IMR-90 (cell line): ENCODE measurements around the gene C1QTNF8. TPM values are rescaled to one million over a fixed set of nuclear protein-coding genes. Genes with fewer than 3 reads are reported as not detected.

ENCODE experiments used
- ATAC-seq: fragments of 200-7000 bp; cut with Tn5 transposase; 2 replicates; pipeline ENCODE4 v1.9.1; 2020; ENCODE audit warnings: low read depth, mild to moderate bottlenecking, moderate library complexity
- BruUV-seq: library from RNA; stranded (reverse); fragments of 400-500 nt; replicated peaks from 2 replicates; lab custom pipeline; 2021; lab: Mats Ljungman, UMichigan
- CTCF ChIA-PET: fragments of 300-600 bp; formaldehyde crosslinking; extraction: SDS; loops from one replicate; lab custom pipeline; 2021; ENCODE audit warnings: antibody characterized with exemption; lab: Yijun Ruan, JAX
- POLR2A ChIA-PET: fragments of 300-600 bp; sonication (Branson Sonifier 250); formaldehyde crosslinking; loops from one replicate; lab custom pipeline; 2022; ENCODE audit warnings: antibody characterized with exemption; ENCODE audit not compliant: unreplicated experiment; lab: Charles Lee
- DNase-seq: peaks from one replicate; pipeline ENCODE4 v3.0.0; 2013
- H2AFZ ChIP-seq: replicated peaks from 2 replicates; pipeline ENCODE3; 2013; ENCODE audit warnings: low read length, mild to moderate bottlenecking; ENCODE audit not compliant: poor library complexity
- H2AK5ac ChIP-seq: 2 replicates; pipeline ENCODE4 v1.6.1; 2013; ENCODE audit warnings: low read depth, low read length, inconsistent platforms
- H2AK9ac ChIP-seq: replicated peaks from 2 replicates; pipeline ENCODE3; 2013; ENCODE audit warnings: mild to moderate bottlenecking, low read depth, low read length, moderate library complexity; ENCODE audit not compliant: poor library complexity
- H2BK120ac ChIP-seq: 2 replicates; pipeline ENCODE4 v1.6.1; 2013; ENCODE audit warnings: low read depth, low read length, inconsistent platforms
- H2BK15ac ChIP-seq: 3 replicates; pipeline ENCODE4 v1.6.1; 2013; ENCODE audit warnings: low read depth, low read length, inconsistent platforms
- H2BK20ac ChIP-seq: 2 replicates; pipeline ENCODE4 v1.6.1; 2013; ENCODE audit warnings: low read depth, mild to moderate bottlenecking, inconsistent platforms, low read length, moderate library complexity
- H2BK5ac ChIP-seq: 2 replicates; pipeline ENCODE4 v1.6.1; 2013; ENCODE audit warnings: mild to moderate bottlenecking, low read depth, low read length, inconsistent platforms; ENCODE audit not compliant: poor library complexity, severe bottlenecking
- H3K14ac ChIP-seq: replicated peaks from 2 replicates; pipeline ENCODE4 v1.6.1; 2013; ENCODE audit warnings: low read depth, low read length, inconsistent platforms
- H3K18ac ChIP-seq: 2 replicates; pipeline ENCODE4 v1.6.1; 2013; ENCODE audit warnings: low read depth, low read length, control low read depth
- H3K23ac ChIP-seq: 2 replicates; pipeline ENCODE4 v1.6.1; 2013; ENCODE audit warnings: low read depth, low read length, inconsistent platforms
- H3K27ac ChIP-seq: 2 replicates; pipeline ENCODE4 v1.5.1; 2013; ENCODE audit warnings: mild to moderate bottlenecking, control low read depth, low read length; ENCODE audit not compliant: insufficient read depth
- H3K27me3 ChIP-seq: 2 replicates; pipeline ENCODE4 v1.6.1; 2013; ENCODE audit warnings: low read length; ENCODE audit not compliant: control insufficient read depth, insufficient read depth
- H3K36me3 ChIP-seq: 2 replicates; pipeline ENCODE4 v1.6.1; 2013; ENCODE audit warnings: low read length, mixed read lengths; ENCODE audit not compliant: control insufficient read depth, insufficient read depth
- H3K4ac ChIP-seq: 2 replicates; pipeline ENCODE4 v1.6.1; 2013; ENCODE audit warnings: low read depth, low read length, inconsistent platforms
- H3K4me1 ChIP-seq: 2 replicates; pipeline ENCODE4 v1.6.1; 2013; ENCODE audit warnings: low read length, mixed read lengths; ENCODE audit not compliant: control insufficient read depth, insufficient read depth
- H3K4me2 ChIP-seq: 2 replicates; pipeline ENCODE4 v1.6.1; 2013; ENCODE audit warnings: low read depth, mild to moderate bottlenecking, control low read depth, low read length, moderate library complexity
- H3K4me3 ChIP-seq: 2 replicates; pipeline ENCODE4 v1.5.1; 2013; ENCODE audit warnings: low read depth, mild to moderate bottlenecking, control low read depth, low read length, moderate library complexity; ENCODE audit not compliant: insufficient read depth
- H3K56ac ChIP-seq: 2 replicates; pipeline ENCODE4 v1.6.1; 2013; ENCODE audit warnings: low read length, inconsistent platforms; ENCODE audit not compliant: insufficient read depth; ENCODE audit errors: extremely low read depth
- H3K79me1 ChIP-seq, 2 experiments: 2 replicates each; pipeline ENCODE4 v1.6.1; 2013; ENCODE audit warnings: low read length in 2 of 2, inconsistent platforms in 1 of 2, low read depth in 1 of 2
- H3K9ac ChIP-seq: 2 replicates; pipeline ENCODE4 v1.6.1; 2013; ENCODE audit warnings: low read depth, low read length, control low read depth
- H3K9me1 ChIP-seq: 2 replicates; pipeline ENCODE4 v1.6.1; 2013; ENCODE audit warnings: low read length, inconsistent platforms; ENCODE audit not compliant: insufficient read depth
- H3K9me3 ChIP-seq: 2 replicates; pipeline ENCODE4 v1.6.1; 2013; ENCODE audit warnings: low read length; ENCODE audit not compliant: control insufficient read depth, insufficient read depth
- H4K20me1 ChIP-seq: 2 replicates; pipeline ENCODE4 v1.6.1; 2013; ENCODE audit warnings: low read length, inconsistent platforms; ENCODE audit not compliant: insufficient read depth
- H4K5ac ChIP-seq: 2 replicates; pipeline ENCODE4 v1.6.1; 2013; ENCODE audit warnings: mild to moderate bottlenecking, low read depth, low read length, control low read depth
- H4K8ac ChIP-seq, 2 experiments: 2 replicates each; pipeline ENCODE4 v1.6.1; 2013; ENCODE audit warnings: low read depth in 2 of 2, low read length in 2 of 2, control low read depth in 1 of 2, inconsistent platforms in 1 of 2
- H4K91ac ChIP-seq: 2 replicates; pipeline ENCODE4 v1.6.1; 2013; ENCODE audit warnings: low read depth, low read length, inconsistent platforms; ENCODE audit not compliant: insufficient read depth
- MAZ ChIP-seq: IDR thresholded peaks from 2 replicates; pipeline ENCODE4 v1.6.1; 2012; ENCODE audit warnings: low read depth, mild to moderate bottlenecking, low read length, improper control_type of control experiment, moderate library complexity, borderline replicate concordance
- RAD21 ChIP-seq: IDR thresholded peaks from 2 replicates; pipeline ENCODE4 v1.6.1; 2012; ENCODE audit warnings: low read length, improper control_type of control experiment
- RFX5 ChIP-seq: IDR thresholded peaks from 2 replicates; pipeline ENCODE4 v1.8.0; 2012; ENCODE audit warnings: low read depth, mild to moderate bottlenecking, low read length, moderate library complexity
- WGBS, 2 experiments: methylation state at CpG; one replicate each; pipeline versions ENCODE4 v1.1.5 to v1.1.7; 2013; ENCODE audit warnings: missing lambda C conversion rate in 2 of 2; ENCODE audit not compliant: insufficient read length in 1 of 2; ENCODE audit errors: extremely low coverage in 2 of 2; 5-methylcytosine and 5-hydroxymethylcytosine counted together
- dilution Hi-C: fragments of 300-500 bp; cut with HindIII; formaldehyde crosslinking; loops from one replicate; pipeline ENCODE4 v1.14.3; 2018; ENCODE audit warnings: low sequenced_read_pairs; ENCODE audit not compliant: unreplicated experiment
- in situ Hi-C: fragments of 300-500 bp; cut with MboI; formaldehyde crosslinking; loops from 3 replicates; pipeline ENCODE4 v1.14.3; 2019; ENCODE audit warnings: low sequenced_read_pairs, inconsistent platforms, mixed read lengths
- intact Hi-C: fragments of 100-400 bp; cut with micrococcal nuclease; formaldehyde crosslinking; loops from 2 replicates; pipeline ENCODE4 v1.10.0; 2022
- polyA plus RNA-seq, 3 experiments: library from polyadenylated mRNA; depleted of rRNA; stranded (reverse); fragments of >200 nt; gene quantifications; 2 replicates each; pipeline ENCODE4 v1.2.3, GENCODE V29; 2012; ENCODE audit warnings: low replicate concordance in 1 of 3
- total RNA-seq: library from RNA; depleted of rRNA; stranded (reverse); fragments of >200 nt; gene quantifications from 2 replicates; pipeline ENCODE4 v1.2.3, GENCODE V29; 2012
- TF ChIP-seq, protein P1 (sequence below): fragments of 150-350 bp; IDR thresholded peaks from 2 replicates; pipeline ENCODE4 v1.6.1; 2017; ENCODE audit warnings: mild to moderate bottlenecking, antibody characterized with exemption, low read length, low read depth

C1QTNF8 gene
- total and polyA plus RNA-seq, 2 of the 4 experiments (the other 2 are of a cell fraction): not detected

DNA sequence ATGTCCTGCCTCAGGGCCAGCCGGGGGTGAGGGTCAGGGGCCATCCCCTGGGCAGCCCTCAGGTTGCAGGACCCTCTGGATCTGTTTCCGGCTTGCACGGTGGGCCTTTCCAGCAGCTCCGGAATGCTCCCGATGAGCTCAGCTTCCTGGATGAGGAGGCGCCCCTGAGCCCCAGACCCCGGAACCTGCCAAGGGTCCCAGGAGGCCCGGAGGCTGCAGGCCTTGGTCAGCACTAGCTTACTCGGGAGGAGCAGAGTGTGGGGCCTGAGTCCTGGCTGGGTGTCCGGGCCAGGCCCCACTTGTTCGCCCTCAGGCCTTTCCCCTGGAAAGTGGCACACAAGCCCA, 7.6 kb upstream of the C1QTNF8 start:
- CTCF ChIA-PET: interaction anchor here (0.9 kb wide), 1 partner anchor 388 kb away, joined by 3 read pairs; the partner anchor contains the start of gene METRN
- WGBS, 2 experiments: 15% methylated on average over 7 of the region's 11 CpGs; no CpG with 5 or more reads in 1 of the 2 experiments

More for the DNA sequence above, 7.6 kb upstream of the C1QTNF8 start:
- Histone ChIP-seq H3K9ac (no peak overlapping the region), H3K4me2 (no peak overlapping the region), H3K18ac (no peak overlapping the region), H3K27ac (no peak overlapping the region), H4K20me1 (no peaks in the 10 kb centered on the region; the same call in 1 of the 2 replicates), H3K27me3 (peaks cover 32% of the 10 kb centered on the region; the same call in 1 of the 2 replicates), H3K36me3 (no peaks in the 10 kb centered on the region), H3K4me3 (no peak overlapping the region), H4K91ac (no peak overlapping the region), H2AFZ (no peak overlapping the region), H3K4me1 (0 out of 2 replicates have a peak, but pooled peaks cover 2% of the 10 kb centered on the region), H2AK5ac (no peak overlapping the region), H2BK5ac (no peak overlapping the region), H2BK20ac (no peak overlapping the region), H3K9me1 (no peaks in the 10 kb centered on the region), H4K5ac (no peak overlapping the region), H3K4ac (no peak overlapping the region), H2AK9ac (no peak overlapping the region), H3K23ac (no peak overlapping the region), H3K56ac (no peak overlapping the region), H4K8ac (no peak overlapping the region), H2BK120ac (no peak overlapping the region), H3K79me1 (no peaks in the 10 kb centered on the region), H3K14ac (no peak overlapping the region), H2BK15ac (no peak overlapping the region), H3K9me3 (no peaks in the 10 kb centered on the region)
- POLR2A ChIA-PET: no interaction called here
- intact Hi-C loops: loop anchor here (2.0 kb wide), 1 partner anchor 47 kb away; no protein-coding TSS in a partner anchor
- ATAC-seq (no peak), DNase-seq (no peak)
- in situ Hi-C loops: no loop called here
- no TSS peak for BruUV-seq
- TF ChIP-seq, protein P1, sequence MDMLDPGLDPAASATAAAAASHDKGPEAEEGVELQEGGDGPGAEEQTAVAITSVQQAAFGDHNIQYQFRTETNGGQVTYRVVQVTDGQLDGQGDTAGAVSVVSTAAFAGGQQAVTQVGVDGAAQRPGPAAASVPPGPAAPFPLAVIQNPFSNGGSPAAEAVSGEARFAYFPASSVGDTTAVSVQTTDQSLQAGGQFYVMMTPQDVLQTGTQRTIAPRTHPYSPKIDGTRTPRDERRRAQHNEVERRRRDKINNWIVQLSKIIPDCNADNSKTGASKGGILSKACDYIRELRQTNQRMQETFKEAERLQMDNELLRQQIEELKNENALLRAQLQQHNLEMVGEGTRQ: no peak
- TF ChIP-seq RAD21: no peak
- TF ChIP-seq RFX5: no peak
- no peak for TF ChIP-seq MAZ
- dilution Hi-C loops: no loop called here
